Endometrial microvascular endothelial cells (primary cell): Measurements from ENCODE around the gene RSRC1. TPM values are rescaled to one million over a fixed set of nuclear protein-coding genes. Genes with fewer than 3 reads are reported as not detected.

Experiments
- in situ Hi-C: cut with HindIII; loops from 2 replicates; pipeline ENCODE4 v1.10.0; 2017; ENCODE audit warnings: low sequenced_read_pairs, low pct_unique_long_range_greater_than_20kb; ENCODE audit errors: inconsistent ontology term
- total RNA-seq: library from RNA; depleted of rRNA; stranded (reverse); fragments of >200 nt; gene quantifications from one replicate; pipeline ENCODE4 v1.2.3, GENCODE V29; 2015; ENCODE audit errors: inconsistent ontology term

The RSRC1 gene
- total RNA-seq, 1 donor from 2014 or later = 16.4 TPM

- in situ Hi-C loops = no loop called here
These were observed 11.6 kb upstream of the RSRC1 start for GRCh38 chr3:158098309-158098639.

- in situ Hi-C loops = no loop called here
These were observed 11.0 kb upstream of the RSRC1 start for GRCh38 chr3:158098834-158099424.

- in situ Hi-C loops = no loop called here
These were observed 9.2 kb upstream of the RSRC1 start for GRCh38 chr3:158100681-158101080.

GRCh38 chr3:158101335-158102241, 8.3 kb upstream of the RSRC1 start:
- in situ Hi-C loops = no loop called here

- in situ Hi-C loops = no loop called here
These were observed 7.4 kb upstream of the RSRC1 start for GRCh38 chr3:158102242-158103080.

GRCh38 chr3:158103081-158103886, 6.6 kb upstream of the RSRC1 start:
- in situ Hi-C loops = no loop called here

GRCh38 chr3:158103887-158104327, 6.0 kb upstream of the RSRC1 start:
- in situ Hi-C loops = no loop called here

- in situ Hi-C loops = no loop called here
These were observed 5.4 kb upstream of the RSRC1 start for GRCh38 chr3:158104431-158104921.

GRCh38 chr3:158105119-158105709, 4.7 kb upstream of the RSRC1 start:
- in situ Hi-C loops = no loop called here

- in situ Hi-C loops = no loop called here
These were observed 4.1 kb upstream of the RSRC1 start for GRCh38 chr3:158105710-158106253.

- in situ Hi-C loops = no loop called here
These were observed 3.0 kb upstream of the RSRC1 start for GRCh38 chr3:158106766-158107471.

- in situ Hi-C loops = no loop called here
These were observed 2.1 kb upstream of the RSRC1 start for GRCh38 chr3:158107605-158108444.

- in situ Hi-C loops = no loop called here
These were observed 1.4 kb upstream of the RSRC1 start for GRCh38 chr3:158108445-158108985.

GRCh38 chr3:158109295-158109803, 540 bp upstream of the RSRC1 start:
- in situ Hi-C loops = no loop called here

GRCh38 chr3:158110658-158111018, 749 bp downstream of the RSRC1 start:
- in situ Hi-C loops = no loop called here

- in situ Hi-C loops = no loop called here
These were observed 2.0 kb downstream of the RSRC1 start for GRCh38 chr3:158111861-158112260.
